Caco-2 (cell line): Measurements from ENCODE around the gene DENND6B. TPM values are rescaled to one million over a fixed set of nuclear protein-coding genes. Genes with fewer than 3 reads are reported as not detected.

Source experiments
- BruUV-seq: library from RNA; stranded (reverse); fragments of 400-500 nt; replicated peaks from 2 replicates; lab custom pipeline; 2021; lab: Mats Ljungman, UMichigan
- CTCF ChIA-PET: fragments of 300-600 bp; sonication (Branson Sonifier 250); formaldehyde crosslinking; loops from one replicate; lab custom pipeline; 2022; ENCODE audit warnings: antibody characterized with exemption; lab: Charles Lee
- POLR2A ChIA-PET: fragments of 300-600 bp; sonication (Branson Sonifier 250); formaldehyde crosslinking; loops from one replicate; lab custom pipeline; 2022; ENCODE audit warnings: antibody characterized with exemption; lab: Charles Lee
- DNase-seq, 2 experiments: peaks; one replicate each; pipeline versions ENCODE4 v3.0.0 to v3.0.0-alpha.2; 2020 to 2022
- H3K27me3 ChIP-seq: replicated peaks from 2 replicates; pipeline ENCODE4 v1.6.0; 2011; ENCODE audit warnings: low read length; ENCODE audit not compliant: control insufficient read depth, insufficient read depth
- H3K36me3 ChIP-seq: 2 replicates; pipeline ENCODE4 v1.5.1; 2011; ENCODE audit warnings: low read length; ENCODE audit not compliant: control insufficient read depth, insufficient read depth
- H3K4me1 ChIP-seq: fragments of 250-450 bp; sonication (Bioruptor Pico); 2 replicates; pipeline ENCODE4 v1.5.1; 2020; ENCODE audit warnings: mild to moderate bottlenecking
- H3K4me3 ChIP-seq: 2 replicates; pipeline ENCODE4 v1.5.1; 2011; ENCODE audit warnings: low read depth, mild to moderate bottlenecking, control low read depth, low read length
- H3K9me3 ChIP-seq: fragments of 250-450 bp; sonication (Bioruptor Pico); 2 replicates; pipeline ENCODE4 v1.5.1; 2020; ENCODE audit warnings: mild to moderate bottlenecking, moderate library complexity
- H3K27ac Mint-ChIP-seq: one replicate; pipeline ENCODE4 v1.8.0; 2022; ENCODE audit warnings: mixed read lengths; ENCODE audit not compliant: unreplicated experiment
- H3K27me3 Mint-ChIP-seq: one replicate; pipeline ENCODE4 v1.8.0; 2022; ENCODE audit warnings: mixed read lengths; ENCODE audit not compliant: insufficient read depth, unreplicated experiment
- H3K36me3 Mint-ChIP-seq: one replicate; pipeline ENCODE4 v1.8.0; 2022; ENCODE audit warnings: mild to moderate bottlenecking, mixed read lengths; ENCODE audit not compliant: insufficient read depth, unreplicated experiment
- H3K4me1 Mint-ChIP-seq: one replicate; pipeline ENCODE4 v1.8.0; 2022; ENCODE audit warnings: low read depth, mixed read lengths; ENCODE audit not compliant: unreplicated experiment
- H3K4me3 Mint-ChIP-seq: one replicate; pipeline ENCODE4 v1.8.0; 2022; ENCODE audit warnings: mild to moderate bottlenecking, moderate library complexity, mixed read lengths; ENCODE audit not compliant: unreplicated experiment
- H3K9me3 Mint-ChIP-seq: one replicate; pipeline ENCODE4 v1.8.0; 2022; ENCODE audit warnings: mixed read lengths; ENCODE audit not compliant: unreplicated experiment
- intact Hi-C: fragments of 100-400 bp; cut with micrococcal nuclease; formaldehyde crosslinking; loops from one replicate; pipeline ENCODE4 v1.10.0; 2022; ENCODE audit not compliant: unreplicated experiment
- total RNA-seq: library from RNA; stranded (reverse); gene quantifications from 2 replicates; pipeline ENCODE4 v1.2.3, GENCODE V29; 2022
- TF ChIP-seq, protein P1 (sequence below), 2 experiments: fragments of 200-600 bp in 1 of 2; IDR thresholded peaks; 1 replicate in 1 of 2; 2 replicates in 1 of 2; pipeline versions ENCODE4 v1.5.1 to v1.8.0; 2011 to 2022; ENCODE audit warnings: antibody characterized with exemption in 1 of 2, control low read depth in 1 of 2, inconsistent platforms in 1 of 2, low read depth in 1 of 2, low read length in 1 of 2, mild to moderate bottlenecking in 1 of 2, moderate library complexity in 1 of 2; ENCODE audit not compliant: insufficient read depth in 1 of 2, severe bottlenecking in 1 of 2, unreplicated experiment in 1 of 2

The DENND6B gene
- total RNA-seq, 1 experiment from 2014 or later: 3.4 TPM

DNA sequence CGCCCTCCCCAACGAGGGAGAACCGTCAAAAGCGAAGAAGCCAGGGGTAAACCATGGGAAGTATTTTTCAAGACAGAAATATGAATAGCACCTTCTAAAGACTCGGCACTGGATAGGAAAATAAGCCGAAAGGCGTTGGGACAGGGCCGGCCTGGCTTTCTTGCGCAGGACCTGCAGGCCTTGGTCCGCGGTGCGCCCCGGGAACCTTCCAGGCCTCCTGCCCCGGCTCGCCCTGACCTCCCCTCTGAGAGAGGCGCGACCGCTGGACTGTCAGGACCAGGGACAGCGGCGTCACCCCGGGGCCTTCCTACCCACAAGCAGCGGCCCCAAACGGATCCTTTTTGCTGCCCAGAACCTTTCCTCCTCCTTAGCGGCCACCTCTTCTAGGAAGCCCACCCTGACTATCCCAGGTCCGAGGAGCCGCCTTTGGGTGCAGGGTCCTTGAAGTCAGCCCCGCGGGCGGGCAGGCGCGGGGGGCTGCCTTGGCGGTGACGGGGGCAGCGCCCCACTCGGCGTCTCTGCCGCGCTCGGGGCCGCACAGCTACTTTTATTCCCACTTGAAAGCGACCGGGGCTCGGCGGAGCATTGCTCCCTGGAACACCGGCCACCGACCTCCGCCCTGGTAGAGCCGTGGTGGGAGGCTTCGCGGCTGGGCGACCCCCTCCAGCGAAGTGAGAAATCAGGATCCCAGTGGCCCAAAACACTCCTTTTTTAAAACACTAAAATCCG, 56.0 kb downstream of the DENND6B start:
- Histone ChIP-seq H3K36me3 (peaks cover 2% of the 10 kb centered on the region), H3K4me3 (peak overlapping the region; percentile 45), H3K27me3 (no peaks in the 10 kb centered on the region), H3K4me1 (peaks cover 16% of the 10 kb centered on the region), H3K9me3 (no peaks in the 10 kb centered on the region)
- Mint-ChIP-seq H3K4me1 (no peaks in the 10 kb centered on the region), H3K4me3 (peak overlapping the region; percentile 66), H3K27ac (no peak overlapping the region), H3K36me3 (peaks cover 34% of the 10 kb centered on the region), H3K9me3 (no peaks in the 10 kb centered on the region), H3K27me3 (no peaks in the 10 kb centered on the region)
- intact Hi-C loops: loop anchor here (5.0 kb wide), 2 partner anchors 56 to 71 kb away; partner anchors contain the start of genes DENND6B and PPP6R2
- BruUV-seq: no TSS peak
- TF ChIP-seq, protein P1, sequence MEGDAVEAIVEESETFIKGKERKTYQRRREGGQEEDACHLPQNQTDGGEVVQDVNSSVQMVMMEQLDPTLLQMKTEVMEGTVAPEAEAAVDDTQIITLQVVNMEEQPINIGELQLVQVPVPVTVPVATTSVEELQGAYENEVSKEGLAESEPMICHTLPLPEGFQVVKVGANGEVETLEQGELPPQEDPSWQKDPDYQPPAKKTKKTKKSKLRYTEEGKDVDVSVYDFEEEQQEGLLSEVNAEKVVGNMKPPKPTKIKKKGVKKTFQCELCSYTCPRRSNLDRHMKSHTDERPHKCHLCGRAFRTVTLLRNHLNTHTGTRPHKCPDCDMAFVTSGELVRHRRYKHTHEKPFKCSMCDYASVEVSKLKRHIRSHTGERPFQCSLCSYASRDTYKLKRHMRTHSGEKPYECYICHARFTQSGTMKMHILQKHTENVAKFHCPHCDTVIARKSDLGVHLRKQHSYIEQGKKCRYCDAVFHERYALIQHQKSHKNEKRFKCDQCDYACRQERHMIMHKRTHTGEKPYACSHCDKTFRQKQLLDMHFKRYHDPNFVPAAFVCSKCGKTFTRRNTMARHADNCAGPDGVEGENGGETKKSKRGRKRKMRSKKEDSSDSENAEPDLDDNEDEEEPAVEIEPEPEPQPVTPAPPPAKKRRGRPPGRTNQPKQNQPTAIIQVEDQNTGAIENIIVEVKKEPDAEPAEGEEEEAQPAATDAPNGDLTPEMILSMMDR (IDR thresholded peaks at IDR 0.05; ENCODE audit: insufficient read depth in 1 of 2, low read depth in 1 of 2, low read length in 1 of 2, severe bottlenecking in 1 of 2, unreplicated experiment in 1 of 2): no peak
- DNase-seq: peak; percentile 79 to 88
- ChIA-PET CTCF (interaction anchor here (0.6 kb wide), 3 partner anchors 20 to 430 kb away, joined by 3 to 6 read pairs (median 5); partner anchors contain the start of gene HDAC10), POLR2A (interaction anchor here (0.5 to 0.6 kb wide), 3 partner anchors 77 to 292 kb away, joined by 5 to 6 read pairs (median 5); partner anchors contain the start of gene SYCE3)

DNA sequence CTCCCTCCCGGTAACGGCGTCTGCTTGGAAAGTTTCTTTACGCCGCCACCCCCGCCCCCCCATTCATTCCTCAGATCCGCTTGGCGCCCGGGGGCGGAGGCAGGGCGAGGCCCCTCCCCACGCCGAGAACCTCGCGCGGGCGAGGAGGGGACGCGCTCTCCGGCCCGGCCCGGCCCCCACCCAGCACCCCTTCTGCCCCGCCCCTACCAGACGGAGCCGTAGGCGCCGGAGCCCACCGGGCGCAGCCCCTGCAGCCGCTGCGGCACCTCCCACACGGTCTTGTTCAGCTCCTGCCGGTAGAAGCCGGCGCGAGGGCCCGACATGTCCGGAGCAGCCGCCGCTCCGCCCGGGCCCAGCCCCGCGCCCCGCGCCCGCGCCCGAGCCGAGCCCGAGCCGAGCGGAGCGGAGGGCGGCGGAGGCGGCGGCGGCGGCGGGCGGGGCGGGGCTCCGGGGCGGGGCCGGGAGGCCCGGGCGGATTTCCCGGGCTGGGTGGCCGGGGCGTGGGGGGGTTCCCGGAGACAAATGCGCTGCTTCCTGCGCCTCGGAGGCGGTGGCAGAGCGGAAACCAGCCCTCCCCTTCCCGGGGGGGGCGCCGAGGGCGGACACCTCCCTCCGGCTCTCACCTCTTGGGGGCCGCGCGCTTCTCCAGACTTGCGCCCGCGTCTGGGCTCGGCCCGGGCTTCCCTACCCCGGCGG, 56.7 kb downstream of the DENND6B start, which contains the start of gene MAPK11:
MAPK11 (minus strand) TSS at position 411 of the 696 bp plus-strand sequence; CDS start at position 323, 88 bp downstream.
- no peaks in the 10 kb centered on the region for H3K9me3 ChIP-seq
- H3K4me3 ChIP-seq: peak within 1 kb of the TSS; percentile 45
- ChIA-PET POLR2A (no interaction called here), CTCF (interaction anchor here (1.1 kb wide), 1 partner anchor 18 kb away, joined by 3 read pairs; no protein-coding TSS in a partner anchor)
- TF ChIP-seq, protein P1 (IDR thresholded peaks at IDR 0.05; ENCODE audit: insufficient read depth in 1 of 2, low read depth in 1 of 2, low read length in 1 of 2, severe bottlenecking in 1 of 2, unreplicated experiment in 1 of 2): no peak
- H3K36me3 ChIP-seq: peaks cover 2% of the 10 kb centered on the region; the same call in 1 of the 2 replicates
- Mint-ChIP-seq H3K27ac (no peak within 1 kb of the TSS), H3K27me3 (no peaks in the 10 kb centered on the region), H3K4me1 (no peaks in the 10 kb centered on the region), H3K4me3 (peak within 1 kb of the TSS; percentile 66), H3K36me3 (peaks cover 27% of the 10 kb centered on the region), H3K9me3 (no peaks in the 10 kb centered on the region)
- no peak for DNase-seq
- intact Hi-C loops: loop anchor here (5.0 kb wide), 2 partner anchors 57 to 72 kb away; partner anchors contain the start of genes DENND6B and PPP6R2
- no peaks in the 10 kb centered on the region for H3K27me3 ChIP-seq
- H3K4me1 ChIP-seq: peaks cover 16% of the 10 kb centered on the region
- no TSS peak for BruUV-seq

DNA sequence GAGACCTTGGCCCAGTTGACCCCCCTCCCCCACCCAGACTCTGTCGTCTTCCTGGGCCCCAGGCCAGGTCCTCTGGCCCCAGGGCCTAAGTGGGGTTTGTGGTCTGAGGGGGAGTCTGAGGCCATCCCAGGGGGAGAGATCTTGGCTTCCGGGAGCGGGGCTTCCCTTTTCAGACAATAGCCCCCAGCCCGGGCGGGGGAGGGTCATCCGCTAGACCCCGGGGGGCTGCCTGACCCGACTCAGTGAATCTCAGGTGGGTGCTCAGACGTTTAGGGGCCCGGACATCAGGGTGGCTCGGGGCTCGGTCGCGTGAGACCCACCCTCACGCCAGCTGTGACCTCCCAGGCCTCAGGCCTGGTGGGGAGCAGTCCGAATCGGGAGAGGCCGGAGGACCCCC, 57.2 kb downstream of the DENND6B start:
- Mint-ChIP-seq H3K9me3 (no peaks in the 10 kb centered on the region), H3K27me3 (no peaks in the 10 kb centered on the region), H3K4me1 (no peaks in the 10 kb centered on the region), H3K27ac (no peak overlapping the region), H3K36me3 (peaks cover 23% of the 10 kb centered on the region), H3K4me3 (peak overlapping the region; percentile 54)
- H3K27me3 ChIP-seq: no peaks in the 10 kb centered on the region
- H3K4me1 ChIP-seq: peaks cover 16% of the 10 kb centered on the region
- TF ChIP-seq, protein P1 (IDR thresholded peaks at IDR 0.05; ENCODE audit: insufficient read depth in 1 of 2, low read depth in 1 of 2, low read length in 1 of 2, severe bottlenecking in 1 of 2, unreplicated experiment in 1 of 2): no peak
- peak overlapping the region; percentile 45 for H3K4me3 ChIP-seq
- intact Hi-C loops: no loop called here
- no TSS peak for BruUV-seq
- CTCF ChIA-PET: interaction anchor here (1.1 kb wide), 1 partner anchor 17 kb away, joined by 3 read pairs; no protein-coding TSS in a partner anchor
- no peaks in the 10 kb centered on the region for H3K36me3 ChIP-seq
- H3K9me3 ChIP-seq: no peaks in the 10 kb centered on the region
- POLR2A ChIA-PET: no interaction called here
- no peak for DNase-seq
